D721Med (cell line): ENCODE results near the gene DOLPP1.

Experiments
- DNase-seq: peaks from one replicate; pipeline ENCODE4 v3.0.0; 2011; ENCODE audit warnings: low spot score; ENCODE audit not compliant: insufficient read length
- FAIRE-seq: peaks from 2 replicates; lab custom pipeline; 2011; peaks lifted over from hg19 to GRCh38; lab: Jason Lieb, UNC
- TF ChIP-seq, protein P1 (sequence below): IDR thresholded peaks from 2 replicates; pipeline ENCODE4 v1.5.1; 2012; ENCODE audit warnings: mild to moderate bottlenecking, control low read depth; ENCODE audit not compliant: insufficient read depth; ENCODE audit errors: missing control alignments

DOLPP1 gene

DNA sequence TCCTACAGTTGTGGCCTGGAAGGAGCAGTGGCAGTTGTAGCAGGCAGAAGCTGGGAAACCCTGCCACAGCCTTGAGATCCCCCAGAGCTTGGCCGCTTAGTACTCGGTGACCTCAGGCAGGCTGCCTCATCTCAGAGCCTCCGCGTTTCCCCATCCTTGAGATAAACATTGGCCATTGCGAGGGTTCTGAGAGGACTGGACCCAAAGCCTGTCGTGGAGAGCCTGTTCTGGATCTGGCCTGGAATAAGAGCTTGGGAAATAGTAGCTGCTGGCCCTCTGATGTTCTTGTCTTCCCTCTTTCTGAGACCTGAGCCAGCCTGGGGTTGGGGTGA, 43.2 kb upstream of the DOLPP1 start:
- FAIRE-seq (no peak), DNase-seq (no peak)
- TF ChIP-seq, protein P1, sequence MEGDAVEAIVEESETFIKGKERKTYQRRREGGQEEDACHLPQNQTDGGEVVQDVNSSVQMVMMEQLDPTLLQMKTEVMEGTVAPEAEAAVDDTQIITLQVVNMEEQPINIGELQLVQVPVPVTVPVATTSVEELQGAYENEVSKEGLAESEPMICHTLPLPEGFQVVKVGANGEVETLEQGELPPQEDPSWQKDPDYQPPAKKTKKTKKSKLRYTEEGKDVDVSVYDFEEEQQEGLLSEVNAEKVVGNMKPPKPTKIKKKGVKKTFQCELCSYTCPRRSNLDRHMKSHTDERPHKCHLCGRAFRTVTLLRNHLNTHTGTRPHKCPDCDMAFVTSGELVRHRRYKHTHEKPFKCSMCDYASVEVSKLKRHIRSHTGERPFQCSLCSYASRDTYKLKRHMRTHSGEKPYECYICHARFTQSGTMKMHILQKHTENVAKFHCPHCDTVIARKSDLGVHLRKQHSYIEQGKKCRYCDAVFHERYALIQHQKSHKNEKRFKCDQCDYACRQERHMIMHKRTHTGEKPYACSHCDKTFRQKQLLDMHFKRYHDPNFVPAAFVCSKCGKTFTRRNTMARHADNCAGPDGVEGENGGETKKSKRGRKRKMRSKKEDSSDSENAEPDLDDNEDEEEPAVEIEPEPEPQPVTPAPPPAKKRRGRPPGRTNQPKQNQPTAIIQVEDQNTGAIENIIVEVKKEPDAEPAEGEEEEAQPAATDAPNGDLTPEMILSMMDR = no peak

DNA sequence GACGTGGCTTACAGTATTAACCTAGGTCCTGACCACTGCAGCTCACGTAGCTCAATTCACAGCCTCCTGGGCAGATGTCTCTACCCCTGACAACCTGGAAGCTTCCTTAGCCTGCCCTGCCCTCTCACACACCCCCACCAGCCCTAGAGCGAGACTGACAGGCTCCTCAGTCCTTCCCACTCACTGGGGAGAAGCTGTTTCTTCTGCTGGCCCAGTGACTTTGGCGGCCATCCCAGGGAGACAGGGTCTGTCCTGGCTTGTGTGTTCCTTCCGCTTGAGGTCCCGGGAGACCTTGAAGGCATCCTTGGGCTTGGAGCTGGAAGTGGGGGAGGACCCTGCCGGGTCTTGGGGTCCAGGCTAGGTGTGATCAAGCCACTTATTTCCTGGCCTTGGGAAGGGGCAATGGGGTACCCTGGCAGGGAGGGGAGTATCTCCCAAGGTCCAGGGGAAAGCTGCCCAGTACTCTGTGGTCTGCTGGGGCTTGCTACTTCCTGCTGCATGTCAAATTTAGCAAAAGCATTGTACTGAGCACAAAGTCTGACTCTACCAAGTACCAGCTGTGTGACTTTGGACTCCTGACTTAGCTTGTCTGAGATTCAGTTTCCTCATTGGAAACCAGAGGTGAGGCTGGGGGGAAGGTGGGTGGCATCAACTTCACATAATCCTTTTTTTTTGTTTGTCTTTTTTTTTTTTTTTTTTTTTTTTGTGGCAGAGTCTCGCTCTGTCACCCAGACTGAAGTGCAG, 42.6 kb upstream of the DOLPP1 start:
- TF ChIP-seq, protein P1 = no peak
- DNase-seq = no peak
- FAIRE-seq = no peak

DNA sequence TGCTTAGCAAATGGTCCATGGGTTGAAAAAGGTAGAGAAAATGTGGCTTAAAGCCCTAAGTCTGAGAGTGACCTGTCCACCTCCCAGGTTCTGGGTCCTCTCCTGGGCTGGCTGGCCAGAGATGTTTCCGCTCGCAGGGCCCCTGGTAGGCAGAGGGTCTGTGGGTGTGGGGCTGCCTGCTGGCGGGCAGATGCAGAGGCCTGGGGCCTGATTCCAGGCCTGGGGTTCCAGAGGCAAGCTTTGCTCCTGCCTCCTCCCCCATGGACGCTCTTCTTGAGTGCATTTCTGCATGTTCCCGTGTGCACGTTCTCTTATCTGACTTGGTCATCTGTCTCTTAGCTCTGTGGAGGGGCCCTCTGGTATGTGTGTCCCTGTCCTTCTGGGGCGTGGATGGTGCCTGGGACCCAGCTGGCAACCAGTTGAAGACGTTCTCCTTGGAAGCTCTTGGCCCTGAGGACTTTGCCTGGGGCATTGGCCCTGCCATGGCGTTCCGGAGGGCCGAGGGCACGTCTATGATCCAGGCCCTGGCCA, 40.7 kb upstream of the DOLPP1 start:
- no peak for DNase-seq
- TF ChIP-seq, protein P1 = no peak
- no peak for FAIRE-seq

DNA sequence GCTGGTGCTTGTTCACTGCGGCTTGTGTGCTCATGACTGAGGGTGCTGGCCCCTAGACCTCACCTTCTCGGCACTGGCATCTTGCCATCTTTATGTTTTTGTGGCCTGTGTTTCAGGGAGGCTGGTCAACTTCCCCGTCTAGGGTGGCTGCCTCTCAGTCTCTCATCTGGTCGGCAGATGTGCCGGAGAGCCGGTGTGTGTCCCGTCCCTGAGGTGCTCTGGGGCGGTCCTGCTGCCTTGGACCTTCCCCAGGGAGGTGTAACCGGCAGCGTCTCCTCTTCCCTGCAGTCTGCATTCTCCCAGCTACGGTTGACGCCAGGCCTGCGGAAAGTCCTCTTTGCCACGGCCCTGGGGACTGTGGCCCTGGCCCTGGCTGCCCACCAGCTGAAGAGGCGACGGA, 38.9 kb upstream of the DOLPP1 start:
- FAIRE-seq (no peak), DNase-seq (no peak)
- TF ChIP-seq, protein P1 = no peak

GRCh38 chr9:129052592-129052991, 28.3 kb upstream of the DOLPP1 start:
- DNase-seq (no peak), FAIRE-seq (no peak)
- TF ChIP-seq, protein P1 = no peak

DNA sequence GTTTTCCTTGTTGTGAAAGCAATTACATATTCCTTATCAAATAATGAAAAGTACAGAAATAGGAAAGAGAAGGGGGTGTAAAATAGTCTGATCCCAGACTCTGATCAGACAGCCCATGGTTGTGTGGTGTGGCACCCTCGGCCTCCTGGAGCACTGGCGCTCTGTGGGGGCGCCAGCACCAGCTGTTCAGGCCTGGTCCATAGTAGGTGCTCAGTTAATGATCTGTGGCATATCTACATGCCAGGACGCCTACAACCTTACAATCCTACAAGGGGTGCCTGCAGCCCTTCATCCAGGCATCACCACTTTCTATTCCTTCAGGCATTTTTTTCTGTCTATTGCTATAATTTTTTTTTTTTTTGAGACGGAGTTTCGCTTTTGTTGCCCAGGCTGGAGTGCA, 27.9 kb upstream of the DOLPP1 start:
- TF ChIP-seq, protein P1 = no peak
- FAIRE-seq = no peak

DNA sequence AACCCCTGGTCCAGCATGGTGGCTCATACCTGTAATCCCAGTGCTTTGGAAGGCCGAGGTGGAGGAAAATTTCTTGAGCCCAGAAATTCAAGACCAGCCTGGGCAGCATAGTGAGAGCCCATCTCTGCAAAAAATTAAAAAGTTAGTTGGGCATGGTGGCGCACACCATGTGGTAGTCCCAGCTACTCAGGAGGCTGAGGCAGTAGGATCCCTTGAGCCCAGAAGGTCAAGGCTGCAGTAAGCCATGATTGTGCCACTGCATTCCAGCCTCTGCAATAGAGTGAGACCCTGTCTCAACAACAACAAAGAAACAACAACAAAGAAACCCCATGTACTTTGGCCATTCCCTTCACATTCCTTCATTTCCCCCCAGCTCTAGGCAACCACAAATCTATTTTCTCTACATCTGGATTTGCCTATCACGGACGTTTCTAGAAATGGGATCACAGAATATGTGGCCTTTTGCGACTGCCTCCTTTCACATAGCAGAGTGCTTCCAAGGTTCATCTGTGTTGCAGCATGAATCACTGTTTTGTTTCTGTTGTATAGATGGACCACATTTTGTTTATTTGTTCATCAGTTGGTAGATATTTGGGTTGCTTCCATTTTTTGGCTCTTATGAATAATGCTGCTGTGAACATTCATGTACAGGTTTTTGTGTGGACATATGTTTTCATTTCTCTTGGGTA, 26.6 kb upstream of the DOLPP1 start:
- FAIRE-seq (no peak), DNase-seq (no peak)
- TF ChIP-seq, protein P1 = no peak

More for the DNA sequence above, 27.9 kb upstream of the DOLPP1 start:
- DNase-seq = no peak
